VCaP (cell line): ENCODE results near the gene GNAL.

ENCODE experiments used
- H3K27ac ChIP-seq: fragments of 450-650 bp; 2 replicates; pipeline ENCODE4 v1.5.1; 2017
- CTCF ChIP-seq: fragments of 450-650 bp; conservative IDR thresholded peaks from 2 replicates; pipeline ENCODE4 v1.5.1; 2017; ENCODE audit warnings: mild to moderate bottlenecking, moderate library complexity

GNAL gene

GRCh38 chr18:11741505-11742145, 52.6 kb downstream of the GNAL start:
- H3K27ac ChIP-seq, result no peak overlapping the region
- TF ChIP-seq CTCF, result peak; percentile 68

DNA sequence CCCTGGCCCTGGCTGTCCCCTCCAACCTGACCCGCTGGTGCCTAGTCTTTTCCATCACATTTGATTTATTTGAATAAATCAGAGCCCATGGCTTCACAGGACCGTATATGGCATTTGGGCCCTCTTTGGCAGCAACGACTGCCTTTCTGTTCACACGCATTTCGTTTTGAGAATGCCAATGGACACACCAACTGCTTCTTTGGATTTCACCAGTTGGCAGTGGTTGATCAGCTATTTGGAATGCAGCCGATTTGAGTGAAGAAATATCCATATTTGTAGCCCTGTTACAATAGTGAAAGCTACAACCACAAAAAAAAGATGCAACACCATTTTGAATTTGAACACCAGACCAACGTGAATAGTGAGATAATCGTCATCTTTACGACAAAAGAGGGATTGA, 56.5 kb downstream of the GNAL start:
- no peak for TF ChIP-seq CTCF
- no peak overlapping the region for H3K27ac ChIP-seq

DNA sequence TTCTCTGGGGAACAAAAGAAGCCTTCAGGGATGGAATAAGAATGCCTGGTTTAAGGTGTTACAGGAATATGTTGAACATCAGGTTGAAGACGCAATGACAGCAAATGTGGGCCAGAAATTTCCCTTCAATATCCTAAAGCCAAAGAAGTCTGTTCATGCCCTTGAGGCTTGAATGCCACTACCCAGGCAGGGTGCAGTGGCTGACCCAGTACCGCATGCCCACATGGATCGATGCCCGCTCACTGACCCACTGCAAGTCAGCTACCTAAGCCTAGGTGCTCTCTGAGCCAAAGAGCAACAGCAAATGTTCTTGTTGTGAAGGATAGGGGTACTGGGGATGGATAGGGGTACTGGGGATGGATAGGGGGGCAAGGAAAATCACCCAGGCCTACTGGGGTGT, 58.2 kb downstream of the GNAL start:
- H3K27ac ChIP-seq, result no peak overlapping the region
- TF ChIP-seq CTCF, result no peak

DNA sequence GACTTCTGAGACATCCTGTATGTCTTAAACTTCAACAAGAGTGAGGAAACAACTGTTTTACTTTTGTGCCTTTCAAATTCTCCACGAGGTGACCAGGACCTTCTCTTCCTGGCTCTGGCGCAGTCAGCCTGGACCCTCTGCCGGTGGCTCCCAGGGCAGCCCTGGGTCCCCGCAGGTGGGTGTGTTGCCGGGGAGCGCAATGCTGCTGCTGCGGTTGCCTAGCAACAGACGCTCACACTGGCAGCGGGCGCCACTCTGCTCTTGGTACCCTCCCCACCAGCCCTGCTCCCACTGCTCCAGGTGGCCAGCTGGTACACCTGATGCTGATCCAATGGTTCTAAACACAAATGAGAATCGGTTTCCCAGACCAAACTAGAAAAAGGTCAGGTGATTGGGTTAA, 58.7 kb downstream of the GNAL start:
- TF ChIP-seq CTCF, result no peak
- H3K27ac ChIP-seq, result no peak overlapping the region

DNA sequence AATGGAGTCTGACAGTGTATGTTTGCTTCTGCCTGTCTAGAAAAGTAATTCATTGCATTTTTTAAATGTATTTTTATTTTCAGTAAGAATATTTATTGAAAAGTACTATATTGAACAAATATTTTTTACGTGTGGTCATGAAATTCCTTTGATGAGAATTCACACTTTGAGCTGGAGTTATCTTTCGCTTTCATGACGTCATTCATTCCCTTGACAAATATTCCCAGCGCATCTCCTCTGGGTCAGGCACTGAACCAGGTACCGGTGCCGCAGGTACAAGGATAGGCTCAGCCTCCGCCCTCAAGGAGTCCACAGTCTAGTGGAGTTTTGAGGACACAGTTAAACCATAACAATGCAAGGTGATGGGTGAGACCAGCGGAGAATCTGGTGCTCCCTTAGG, 60.2 kb downstream of the GNAL start:
- H3K27ac ChIP-seq, result no peak overlapping the region
- TF ChIP-seq CTCF, result no peak

DNA sequence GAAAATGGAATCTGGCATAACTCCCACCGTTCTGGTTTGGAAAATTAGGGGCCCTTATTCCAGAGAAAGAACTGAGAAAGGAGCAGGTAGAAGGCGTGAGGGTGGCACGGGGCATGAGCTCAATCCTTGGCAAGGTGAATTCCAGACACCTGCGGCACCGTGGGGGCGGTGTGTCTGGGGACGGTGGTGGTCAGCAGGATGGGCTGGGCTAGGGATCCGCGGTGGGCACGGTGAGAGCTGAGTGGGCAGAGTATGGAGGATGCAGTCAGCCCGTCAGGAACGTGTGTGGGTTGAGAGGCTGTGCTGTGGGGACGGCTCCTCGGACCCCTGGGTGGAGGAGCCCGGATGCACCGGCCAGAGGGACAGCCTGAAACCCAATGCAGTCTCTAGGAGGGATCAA, 61.1 kb downstream of the GNAL start:
- H3K27ac ChIP-seq, result no peak overlapping the region
- no peak for TF ChIP-seq CTCF

- no peak for TF ChIP-seq CTCF
- H3K27ac ChIP-seq, result no peak overlapping the region
Observed at GRCh38 chr18:11750581-11751310, 61.7 kb downstream of the GNAL start.
